Neural progenitor cell (in vitro differentiated cells): ENCODE measurements around the gene FRMPD2. TPM values are rescaled to one million over a fixed set of nuclear protein-coding genes. Genes with fewer than 3 reads are reported as not detected.

Source experiments
- DNase-seq: peaks from one replicate; pipeline ENCODE4 v3.0.0-alpha.2; 2016; ENCODE audit warnings: low spot score
- H2AFZ ChIP-seq: fragments of 200-600 bp; sonication (generic); replicated peaks from 2 replicates; pipeline ENCODE4 v1.6.1; 2016; ENCODE audit warnings: antibody characterized with exemption
- H3F3A ChIP-seq: fragments of 200-600 bp; sonication (generic); 2 replicates; pipeline ENCODE4 v1.6.1; 2016; ENCODE audit warnings: antibody characterized with exemption, low read depth
- H3K27ac ChIP-seq: fragments of 200-600 bp; sonication (generic); 2 replicates; pipeline ENCODE4 v1.5.1; 2016; ENCODE audit warnings: mild to moderate bottlenecking
- H3K27me3 ChIP-seq: fragments of 200-600 bp; sonication (generic); 2 replicates; pipeline ENCODE4 v1.6.1; 2016; ENCODE audit warnings: mild to moderate bottlenecking, moderate library complexity
- H3K36me3 ChIP-seq: fragments of 200-600 bp; sonication (generic); 2 replicates; pipeline ENCODE4 v1.5.1; 2016
- H3K4me1 ChIP-seq: fragments of 200-600 bp; sonication (generic); 2 replicates; pipeline ENCODE4 v1.6.1; 2016; ENCODE audit warnings: mixed run types
- H3K4me2 ChIP-seq: fragments of 200-600 bp; sonication (generic); 2 replicates; pipeline ENCODE4 v1.6.1; 2016
- H3K4me3 ChIP-seq: fragments of 200-600 bp; sonication (generic); 2 replicates; pipeline ENCODE4 v1.5.1; 2016
- H3K79me2 ChIP-seq: fragments of 200-600 bp; sonication (generic); 2 replicates; pipeline ENCODE4 v1.6.1; 2016; ENCODE audit warnings: low read depth
- H3K9ac ChIP-seq: fragments of 200-600 bp; sonication (generic); 2 replicates; pipeline ENCODE4 v1.6.1; 2016
- H3K9me3 ChIP-seq: fragments of 200-600 bp; sonication (generic); 2 replicates; pipeline ENCODE4 v1.5.1; 2016; ENCODE audit warnings: low read depth
- H4K20me1 ChIP-seq: fragments of 200-600 bp; sonication (generic); 2 replicates; pipeline ENCODE4 v1.6.1; 2016; ENCODE audit warnings: low read depth
- H3K27ac Mint-ChIP-seq: 3 replicates; pipeline ENCODE4 v1.8.0; 2021; ENCODE audit warnings: mixed read lengths
- H3K27me3 Mint-ChIP-seq: 2 replicates; pipeline ENCODE4 v1.8.0; 2022; ENCODE audit warnings: low read depth, mild to moderate bottlenecking, inconsistent platforms, moderate library complexity, mixed read lengths; ENCODE audit not compliant: insufficient read depth
- H3K36me3 Mint-ChIP-seq: 3 replicates; pipeline ENCODE4 v1.8.0; 2021; ENCODE audit warnings: mixed read lengths
- H3K4me1 Mint-ChIP-seq: 3 replicates; pipeline ENCODE4 v1.8.0; 2021; ENCODE audit warnings: mixed read lengths
- H3K4me3 Mint-ChIP-seq: 3 replicates; pipeline ENCODE4 v1.8.0; 2021; ENCODE audit warnings: mild to moderate bottlenecking, moderate library complexity, mixed read lengths
- H3K9me3 Mint-ChIP-seq: 3 replicates; pipeline ENCODE4 v1.8.0; 2020; ENCODE audit warnings: mixed read lengths
- CTCF ChIP-seq: fragments of 200-600 bp; sonication (generic); IDR thresholded peaks from 2 replicates; pipeline ENCODE4 v1.5.1; 2017; ENCODE audit warnings: antibody characterized with exemption, mild to moderate bottlenecking
- EZH2 ChIP-seq: fragments of 200-600 bp; sonication (generic); IDR thresholded peaks from 2 replicates; pipeline ENCODE4 v1.6.1; 2017; ENCODE audit warnings: antibody characterized with exemption, mild to moderate bottlenecking, moderate library complexity
- EZH2phosphoT487 ChIP-seq: fragments of 200-600 bp; sonication (generic); IDR thresholded peaks from 2 replicates; pipeline ENCODE4 v1.6.1; 2017; ENCODE audit warnings: antibody characterized with exemption
- total RNA-seq: library from RNA; depleted of rRNA; stranded (reverse); fragments of >200 nt; gene quantifications from 2 replicates; pipeline ENCODE4 v1.2.3, GENCODE V29; 2015; ENCODE audit warnings: low replicate concordance

Gene FRMPD2
- total RNA-seq, 1 donor from 2014 or later = not detected

- Mint-ChIP-seq H3K4me1 (no peaks in the 10 kb centered on the region), H3K27ac (no peak overlapping the region), H3K36me3 (no peaks in the 10 kb centered on the region), H3K9me3 (no peaks in the 10 kb centered on the region), H3K4me3 (no peak overlapping the region), H3K27me3 (peaks cover 6% of the 10 kb centered on the region)
- H3K27ac ChIP-seq = no peak overlapping the region
- H3K9ac ChIP-seq = no peak overlapping the region
- no peak for TF ChIP-seq EZH2
- no peak for TF ChIP-seq CTCF
- TF ChIP-seq EZH2phosphoT487 = no peak
- H4K20me1 ChIP-seq = no peaks in the 10 kb centered on the region
- no peak overlapping the region for H3K4me2 ChIP-seq
- no peak overlapping the region for H3K4me3 ChIP-seq
- DNase-seq = no peak
- H3K36me3 ChIP-seq = no peaks in the 10 kb centered on the region
- no peaks in the 10 kb centered on the region for H3K9me3 ChIP-seq
- H3F3A ChIP-seq = no peaks in the 10 kb centered on the region
- H2AFZ ChIP-seq = no peak overlapping the region
- no peaks in the 10 kb centered on the region for H3K4me1 ChIP-seq
- H3K27me3 ChIP-seq = no peaks in the 10 kb centered on the region
- H3K79me2 ChIP-seq = no peaks in the 10 kb centered on the region
Measured at GRCh38 chr10:48209241-48209640, 65.3 kb downstream of the FRMPD2 start.

- no peaks in the 10 kb centered on the region for H3K9me3 Mint-ChIP-seq
- TF ChIP-seq CTCF (no peak), EZH2phosphoT487 (no peak), EZH2 (no peak)
- H3K27ac Mint-ChIP-seq = no peak overlapping the region
- no peak overlapping the region for H3K4me3 Mint-ChIP-seq
- Histone ChIP-seq H3K36me3 (no peaks in the 10 kb centered on the region), H4K20me1 (no peaks in the 10 kb centered on the region), H3K27ac (no peak overlapping the region), H3K4me3 (no peak overlapping the region), H3K79me2 (no peaks in the 10 kb centered on the region), H3K4me2 (no peak overlapping the region), H3K9me3 (no peaks in the 10 kb centered on the region), H2AFZ (no peak overlapping the region), H3K9ac (no peak overlapping the region), H3F3A (no peaks in the 10 kb centered on the region), H3K4me1 (no peaks in the 10 kb centered on the region), H3K27me3 (no peaks in the 10 kb centered on the region)
- no peaks in the 10 kb centered on the region for H3K4me1 Mint-ChIP-seq
- H3K36me3 Mint-ChIP-seq = no peaks in the 10 kb centered on the region
- no peak for DNase-seq
- peaks cover 6% of the 10 kb centered on the region for H3K27me3 Mint-ChIP-seq
Measured at GRCh38 chr10:48207853-48208252, 66.6 kb downstream of the FRMPD2 start.

GRCh38 chr10:48206482-48207250 lies 67.8 kb downstream of the FRMPD2 start:
- Histone ChIP-seq H3K9ac (no peak overlapping the region), H3K36me3 (no peaks in the 10 kb centered on the region), H3K4me1 (no peaks in the 10 kb centered on the region), H3K4me2 (no peak overlapping the region), H2AFZ (no peak overlapping the region), H3K27ac (no peak overlapping the region), H4K20me1 (no peaks in the 10 kb centered on the region), H3K79me2 (no peaks in the 10 kb centered on the region), H3F3A (no peaks in the 10 kb centered on the region), H3K27me3 (no peaks in the 10 kb centered on the region), H3K9me3 (no peaks in the 10 kb centered on the region), H3K4me3 (no peak overlapping the region)
- H3K27ac Mint-ChIP-seq = no peak overlapping the region
- DNase-seq = no peak
- peaks cover 5% of the 10 kb centered on the region for H3K4me1 Mint-ChIP-seq
- H3K36me3 Mint-ChIP-seq = no peaks in the 10 kb centered on the region
- H3K9me3 Mint-ChIP-seq = no peaks in the 10 kb centered on the region
- no peak for TF ChIP-seq CTCF
- no peak for TF ChIP-seq EZH2phosphoT487
- TF ChIP-seq EZH2 = no peak
- no peak overlapping the region for H3K4me3 Mint-ChIP-seq
- H3K27me3 Mint-ChIP-seq = peaks cover 6% of the 10 kb centered on the region
